KMS-11 (cell line): Measurements from ENCODE around the gene LEKR1.

ENCODE experiments used
- H2AFZ ChIP-seq: fragments of 200-600 bp; sonication (generic); 2 replicates; pipeline ENCODE4 v1.6.1; 2016; ENCODE audit warnings: antibody characterized with exemption, mixed run types, low read depth
- H3K27ac ChIP-seq: fragments of 200-600 bp; sonication (generic); 2 replicates; pipeline ENCODE4 v1.6.1; 2016; ENCODE audit warnings: mild to moderate bottlenecking, mixed run types
- H3K27me3 ChIP-seq: fragments of 200-600 bp; sonication (generic); 2 replicates; pipeline ENCODE4 v1.6.1; 2017; ENCODE audit warnings: mild to moderate bottlenecking, low read depth, mixed run types, moderate library complexity; ENCODE audit not compliant: insufficient read depth
- H3K36me3 ChIP-seq: fragments of 200-600 bp; sonication (generic); 2 replicates; pipeline ENCODE4 v1.6.1; 2017; ENCODE audit warnings: mild to moderate bottlenecking, mixed run types; ENCODE audit not compliant: insufficient read depth
- H3K4me1 ChIP-seq: fragments of 200-600 bp; sonication (generic); 2 replicates; pipeline ENCODE4 v1.6.1; 2016; ENCODE audit warnings: mild to moderate bottlenecking, low read depth, mixed run types; ENCODE audit not compliant: poor library complexity, severe bottlenecking
- H3K4me2 ChIP-seq: fragments of 200-600 bp; sonication (generic); 2 replicates; pipeline ENCODE4 v1.7.0; 2016; ENCODE audit warnings: mild to moderate bottlenecking, mixed run types
- H3K4me3 ChIP-seq: fragments of 200-600 bp; sonication (generic); IDR thresholded peaks from 2 replicates; pipeline ENCODE4 v1.6.1; 2017; ENCODE audit warnings: low read depth, low read length, mixed read lengths; ENCODE audit not compliant: insufficient read depth
- H3K79me2 ChIP-seq: fragments of 200-600 bp; sonication (generic); 2 replicates; pipeline ENCODE4 v1.6.1; 2016; ENCODE audit warnings: low read depth, mixed run types; ENCODE audit not compliant: insufficient read depth
- H3K9ac ChIP-seq: fragments of 200-600 bp; sonication (generic); 2 replicates; pipeline ENCODE4 v1.6.1; 2016; ENCODE audit warnings: mild to moderate bottlenecking, mixed run types
- H4K20me1 ChIP-seq: fragments of 200-600 bp; sonication (generic); 2 replicates; pipeline ENCODE4 v1.6.1; 2016; ENCODE audit warnings: mild to moderate bottlenecking, mixed run types; ENCODE audit not compliant: insufficient read depth
- TF ChIP-seq, protein P1 (sequence below): fragments of 200-600 bp; sonication (generic); conservative IDR thresholded peaks from 2 replicates; pipeline ENCODE4 v1.6.1; 2017; ENCODE audit warnings: low read depth, mild to moderate bottlenecking, antibody characterized with exemption, low read length, moderate library complexity, mixed read lengths

LEKR1 gene

DNA sequence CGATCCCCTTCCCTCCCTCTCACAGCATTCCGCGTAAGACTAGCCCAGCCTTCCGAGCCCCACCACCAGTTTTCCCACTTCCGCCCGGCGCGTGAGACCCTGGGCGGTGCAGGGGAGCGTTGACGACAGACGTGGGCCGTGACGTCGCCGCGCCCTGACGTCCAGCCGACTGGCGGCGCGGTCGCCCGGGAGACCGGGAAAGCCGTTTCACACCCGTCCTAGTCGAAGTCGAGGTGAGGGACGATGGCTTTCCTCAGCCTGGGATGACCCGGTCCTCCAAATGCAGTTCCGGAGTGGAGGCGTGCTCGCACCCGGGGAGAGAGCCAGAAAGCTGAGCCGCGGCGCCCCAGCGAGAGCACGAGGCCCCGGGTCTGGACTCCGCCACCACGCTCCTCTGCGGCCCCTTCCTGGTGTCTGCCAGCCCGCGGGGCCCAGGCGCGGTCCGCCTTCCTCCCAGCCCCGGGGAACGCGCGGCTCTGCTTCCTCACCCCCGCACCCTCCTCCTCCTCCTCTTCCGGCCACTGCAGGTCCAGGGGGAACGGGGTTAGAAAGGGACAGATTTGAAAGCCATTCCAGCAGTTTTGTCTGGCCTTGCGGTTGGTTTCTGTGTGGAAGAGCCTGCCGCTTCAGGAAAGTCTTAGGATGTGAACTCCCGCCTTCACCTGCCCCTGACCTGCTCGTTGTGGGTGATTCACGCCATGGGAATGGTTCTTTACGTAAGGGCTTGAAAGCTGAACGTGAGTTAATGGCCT is at the start of gene LEKR1:
Gene LEKR1 (plus strand): TSS at position 210 of the 752 bp plus-strand sequence. CDS start 2,977 bp downstream, outside the sequence.
- Histone ChIP-seq H3K27ac (peak within 1 kb of the TSS; percentile 94), H3K4me2 (peak within 1 kb of the TSS; percentile 77), H3K4me1 (peaks cover 25% of the 10 kb centered on the region), H4K20me1 (no peaks in the 10 kb centered on the region), H3K9ac (peak within 1 kb of the TSS; percentile 95), H3K79me2 (no peaks in the 10 kb centered on the region; the same call in 1 of the 2 replicates), H2AFZ (peak within 1 kb of the TSS; percentile 74), H3K4me3 (peak within 1 kb of the TSS; percentile 98), H3K36me3 (no peaks in the 10 kb centered on the region), H3K27me3 (no peaks in the 10 kb centered on the region)
- TF ChIP-seq, protein P1, sequence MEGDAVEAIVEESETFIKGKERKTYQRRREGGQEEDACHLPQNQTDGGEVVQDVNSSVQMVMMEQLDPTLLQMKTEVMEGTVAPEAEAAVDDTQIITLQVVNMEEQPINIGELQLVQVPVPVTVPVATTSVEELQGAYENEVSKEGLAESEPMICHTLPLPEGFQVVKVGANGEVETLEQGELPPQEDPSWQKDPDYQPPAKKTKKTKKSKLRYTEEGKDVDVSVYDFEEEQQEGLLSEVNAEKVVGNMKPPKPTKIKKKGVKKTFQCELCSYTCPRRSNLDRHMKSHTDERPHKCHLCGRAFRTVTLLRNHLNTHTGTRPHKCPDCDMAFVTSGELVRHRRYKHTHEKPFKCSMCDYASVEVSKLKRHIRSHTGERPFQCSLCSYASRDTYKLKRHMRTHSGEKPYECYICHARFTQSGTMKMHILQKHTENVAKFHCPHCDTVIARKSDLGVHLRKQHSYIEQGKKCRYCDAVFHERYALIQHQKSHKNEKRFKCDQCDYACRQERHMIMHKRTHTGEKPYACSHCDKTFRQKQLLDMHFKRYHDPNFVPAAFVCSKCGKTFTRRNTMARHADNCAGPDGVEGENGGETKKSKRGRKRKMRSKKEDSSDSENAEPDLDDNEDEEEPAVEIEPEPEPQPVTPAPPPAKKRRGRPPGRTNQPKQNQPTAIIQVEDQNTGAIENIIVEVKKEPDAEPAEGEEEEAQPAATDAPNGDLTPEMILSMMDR: no peak

DNA sequence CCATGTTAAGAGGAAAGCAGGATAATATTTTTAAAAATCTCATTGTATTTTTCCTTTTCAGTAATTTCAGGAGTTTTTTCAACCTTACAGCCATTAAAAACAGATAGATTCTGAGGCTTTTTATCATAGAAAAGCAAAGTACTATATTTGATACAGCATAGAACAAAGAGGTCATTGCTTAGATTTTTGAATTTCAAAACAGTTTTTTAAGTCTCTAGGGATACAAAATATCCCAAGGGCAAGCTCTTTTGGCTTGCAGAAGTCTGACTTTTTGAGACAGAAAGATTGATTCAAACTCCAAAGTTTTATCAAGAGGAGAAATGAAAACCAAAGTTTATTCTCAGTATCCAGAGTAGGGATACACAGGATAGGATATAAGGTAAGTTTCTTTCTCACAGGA is 49.3 kb upstream of the LEKR1 start:
- no peak overlapping the region for H3K4me3 ChIP-seq
- no peaks in the 10 kb centered on the region for H3K36me3 ChIP-seq
- TF ChIP-seq, protein P1: no peak
- no peaks in the 10 kb centered on the region for H3K27me3 ChIP-seq
- H2AFZ ChIP-seq: no peak overlapping the region
- no peaks in the 10 kb centered on the region for H3K79me2 ChIP-seq
- H3K4me2 ChIP-seq: no peak overlapping the region
- H4K20me1 ChIP-seq: no peaks in the 10 kb centered on the region
- H3K9ac ChIP-seq: no peak overlapping the region
- H3K4me1 ChIP-seq: peaks cover 4% of the 10 kb centered on the region
- H3K27ac ChIP-seq: no peak overlapping the region

DNA sequence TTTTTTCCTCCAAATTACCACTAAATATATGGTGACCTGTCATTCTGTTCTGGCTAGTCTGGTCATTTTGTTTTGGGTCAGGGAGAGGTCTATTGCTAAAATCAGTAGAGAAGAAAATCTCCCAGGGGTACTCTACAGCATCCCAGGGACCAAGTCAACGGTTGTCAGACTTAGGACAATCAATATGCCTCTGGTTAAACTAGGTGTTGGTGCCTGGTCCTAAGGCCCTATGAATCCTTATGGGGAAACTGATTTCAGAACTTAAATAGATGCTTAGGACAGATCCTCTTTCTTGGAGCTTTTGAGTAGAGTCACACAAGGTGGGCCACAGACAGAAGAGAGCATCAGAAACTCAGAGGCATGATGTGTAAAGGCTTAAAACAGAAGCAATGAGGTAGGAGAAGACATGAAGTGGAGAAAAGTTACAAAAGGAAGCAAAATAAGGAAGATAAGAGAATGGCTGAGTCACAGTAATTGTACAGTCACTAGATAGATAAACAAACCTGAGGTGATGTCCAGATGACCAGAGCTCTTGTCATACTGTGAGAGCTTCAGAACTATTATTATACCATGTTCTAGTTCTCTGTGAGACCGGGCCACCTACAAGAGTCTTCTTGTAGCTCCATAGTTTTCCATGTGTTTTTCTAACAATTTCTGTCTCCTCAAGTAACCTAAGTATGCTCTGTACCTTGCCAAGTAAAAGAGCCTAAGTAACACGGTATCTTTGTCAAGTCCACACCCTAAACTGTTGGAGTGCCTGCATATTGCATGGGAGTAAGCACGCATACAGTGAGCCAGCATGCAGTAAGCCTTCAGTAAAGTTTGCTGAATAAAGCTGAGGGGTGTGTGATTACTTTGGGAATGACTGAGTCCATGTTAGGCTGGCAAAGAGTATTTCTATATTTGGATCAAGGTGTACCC is 44.6 kb upstream of the LEKR1 start:
- no peak overlapping the region for H2AFZ ChIP-seq
- no peak overlapping the region for H3K4me3 ChIP-seq
- no peaks in the 10 kb centered on the region for H4K20me1 ChIP-seq
- H3K79me2 ChIP-seq: no peaks in the 10 kb centered on the region
- H3K27me3 ChIP-seq: no peaks in the 10 kb centered on the region
- no peaks in the 10 kb centered on the region for H3K4me1 ChIP-seq
- TF ChIP-seq, protein P1: no peak
- H3K27ac ChIP-seq: no peak overlapping the region
- no peaks in the 10 kb centered on the region for H3K36me3 ChIP-seq
- no peak overlapping the region for H3K4me2 ChIP-seq
- H3K9ac ChIP-seq: no peak overlapping the region

DNA sequence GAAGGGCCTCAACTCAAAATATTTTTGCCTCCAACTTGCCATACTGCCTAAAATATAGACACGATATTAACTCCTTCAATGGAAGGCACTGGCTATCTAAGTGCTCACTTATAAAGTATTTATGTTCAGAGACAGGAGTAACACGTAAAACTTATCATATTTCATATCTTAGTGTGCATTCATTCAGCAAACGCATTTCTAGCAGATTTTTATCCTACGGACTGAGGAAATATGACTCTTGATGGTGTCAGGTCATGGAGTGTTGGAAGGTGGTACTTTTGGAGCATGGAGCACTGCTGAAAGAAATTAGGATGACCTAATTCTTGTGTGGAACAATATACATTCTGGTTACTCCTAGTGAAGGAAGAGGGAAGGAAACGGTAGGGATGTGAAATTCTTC is 43.8 kb upstream of the LEKR1 start:
- H3K36me3 ChIP-seq: no peaks in the 10 kb centered on the region
- no peak overlapping the region for H2AFZ ChIP-seq
- H4K20me1 ChIP-seq: no peaks in the 10 kb centered on the region
- H3K9ac ChIP-seq: no peak overlapping the region
- no peaks in the 10 kb centered on the region for H3K27me3 ChIP-seq
- H3K4me3 ChIP-seq: no peak overlapping the region
- TF ChIP-seq, protein P1: no peak
- H3K4me1 ChIP-seq: no peaks in the 10 kb centered on the region
- no peak overlapping the region for H3K4me2 ChIP-seq
- H3K79me2 ChIP-seq: no peaks in the 10 kb centered on the region
- H3K27ac ChIP-seq: no peak overlapping the region
